HL-60 (cell line): ENCODE data around the gene JPH3.

Experiments used
- DNase-seq, 2 experiments: peaks; one replicate each; pipeline ENCODE4 v3.0.0-alpha.2; 2010 to 2020; ENCODE audit warnings: low read depth in 1 of 2, low spot score in 1 of 2
- H3K27ac ChIP-seq: fragments of 250-450 bp; sonication (Bioruptor Pico); replicated peaks from 2 replicates; pipeline ENCODE4 v1.5.1; 2020; ENCODE audit warnings: mild to moderate bottlenecking, moderate library complexity
- H3K27me3 ChIP-seq: fragments of 250-450 bp; sonication (Bioruptor Pico); 2 replicates; pipeline ENCODE4 v1.5.1; 2021; ENCODE audit warnings: mild to moderate bottlenecking, moderate library complexity; ENCODE audit not compliant: insufficient read depth, poor library complexity, severe bottlenecking
- H3K4me3 ChIP-seq: replicated peaks from 2 replicates; pipeline ENCODE4 v1.5.1; 2011; ENCODE audit warnings: mild to moderate bottlenecking, control low read depth, low read length; ENCODE audit not compliant: insufficient read depth
- GABPA ChIP-seq: IDR thresholded peaks from 2 replicates; pipeline ENCODE4 v1.6.1; 2012; ENCODE audit warnings: low read depth
- POLR2AphosphoS5 ChIP-seq: IDR thresholded peaks from 2 replicates; pipeline ENCODE4 v1.6.1; 2012; ENCODE audit warnings: low read depth
- SPI1 ChIP-seq: IDR thresholded peaks from 2 replicates; pipeline ENCODE4 v1.6.1; 2012; ENCODE audit warnings: low read depth, mild to moderate bottlenecking, borderline replicate concordance
- TF ChIP-seq, protein P1 (sequence below): IDR thresholded peaks from 2 replicates; pipeline ENCODE4 v1.6.1; 2012; ENCODE audit warnings: low read depth; ENCODE audit not compliant: insufficient replicate concordance
- TF ChIP-seq, protein P2 (sequence below): IDR thresholded peaks from one replicate; pipeline ENCODE4 v1.5.1; 2011; ENCODE audit warnings: low read length, control low read depth, inconsistent platforms; ENCODE audit not compliant: insufficient read depth

JPH3 gene

DNA sequence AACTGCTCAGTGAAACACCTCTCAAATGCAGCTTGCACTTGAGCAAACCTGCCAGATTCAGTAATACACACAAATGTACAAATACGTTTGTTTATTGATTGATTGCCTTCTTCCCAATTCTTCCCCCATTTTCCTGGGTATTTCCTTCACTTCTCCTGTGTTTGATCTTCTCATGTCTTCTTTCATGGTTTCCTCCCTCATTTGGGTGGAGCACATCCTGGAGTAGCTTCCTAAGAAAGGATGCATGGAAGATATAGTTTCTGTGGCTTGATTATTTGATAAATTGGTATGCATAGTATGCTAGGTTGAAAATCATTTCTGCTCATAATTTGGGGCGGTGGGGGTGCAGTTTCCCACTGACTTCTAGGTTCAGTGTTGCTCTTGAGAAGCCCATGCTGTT, 28.8 kb downstream of the JPH3 start:
- DNase-seq: no peak
- H3K27ac ChIP-seq: no peak overlapping the region
- H3K27me3 ChIP-seq: no peaks in the 10 kb centered on the region
- TF ChIP-seq, protein P1, sequence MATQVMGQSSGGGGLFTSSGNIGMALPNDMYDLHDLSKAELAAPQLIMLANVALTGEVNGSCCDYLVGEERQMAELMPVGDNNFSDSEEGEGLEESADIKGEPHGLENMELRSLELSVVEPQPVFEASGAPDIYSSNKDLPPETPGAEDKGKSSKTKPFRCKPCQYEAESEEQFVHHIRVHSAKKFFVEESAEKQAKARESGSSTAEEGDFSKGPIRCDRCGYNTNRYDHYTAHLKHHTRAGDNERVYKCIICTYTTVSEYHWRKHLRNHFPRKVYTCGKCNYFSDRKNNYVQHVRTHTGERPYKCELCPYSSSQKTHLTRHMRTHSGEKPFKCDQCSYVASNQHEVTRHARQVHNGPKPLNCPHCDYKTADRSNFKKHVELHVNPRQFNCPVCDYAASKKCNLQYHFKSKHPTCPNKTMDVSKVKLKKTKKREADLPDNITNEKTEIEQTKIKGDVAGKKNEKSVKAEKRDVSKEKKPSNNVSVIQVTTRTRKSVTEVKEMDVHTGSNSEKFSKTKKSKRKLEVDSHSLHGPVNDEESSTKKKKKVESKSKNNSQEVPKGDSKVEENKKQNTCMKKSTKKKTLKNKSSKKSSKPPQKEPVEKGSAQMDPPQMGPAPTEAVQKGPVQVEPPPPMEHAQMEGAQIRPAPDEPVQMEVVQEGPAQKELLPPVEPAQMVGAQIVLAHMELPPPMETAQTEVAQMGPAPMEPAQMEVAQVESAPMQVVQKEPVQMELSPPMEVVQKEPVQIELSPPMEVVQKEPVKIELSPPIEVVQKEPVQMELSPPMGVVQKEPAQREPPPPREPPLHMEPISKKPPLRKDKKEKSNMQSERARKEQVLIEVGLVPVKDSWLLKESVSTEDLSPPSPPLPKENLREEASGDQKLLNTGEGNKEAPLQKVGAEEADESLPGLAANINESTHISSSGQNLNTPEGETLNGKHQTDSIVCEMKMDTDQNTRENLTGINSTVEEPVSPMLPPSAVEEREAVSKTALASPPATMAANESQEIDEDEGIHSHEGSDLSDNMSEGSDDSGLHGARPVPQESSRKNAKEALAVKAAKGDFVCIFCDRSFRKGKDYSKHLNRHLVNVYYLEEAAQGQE: no peak
- TF ChIP-seq SPI1 (no peak), POLR2AphosphoS5 (no peak)
- H3K4me3 ChIP-seq: no peak overlapping the region

DNA sequence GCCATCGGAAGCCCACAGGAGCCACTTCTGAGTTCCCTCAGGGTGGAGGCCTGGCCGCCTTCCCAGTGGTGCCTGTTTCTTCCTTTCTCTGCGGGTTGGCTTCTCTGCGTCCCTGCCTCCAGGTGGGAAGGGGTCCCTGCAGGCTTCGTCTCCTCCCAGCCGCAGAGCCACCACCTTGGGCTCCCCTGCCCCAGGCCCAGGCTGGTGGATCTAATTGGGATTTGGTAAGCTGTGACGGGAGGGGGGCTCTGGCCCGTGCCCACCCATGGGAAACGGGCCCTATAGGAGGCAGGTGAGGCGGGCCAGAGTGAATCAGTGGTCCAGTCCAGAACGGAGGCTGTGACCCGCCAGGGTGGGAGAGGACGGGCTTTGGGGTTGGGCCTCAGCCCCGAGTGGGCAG, 32.1 kb downstream of the JPH3 start:
- Histone ChIP-seq H3K4me3 (no peak overlapping the region), H3K27ac (no peak overlapping the region), H3K27me3 (no peaks in the 10 kb centered on the region)
- TF ChIP-seq GABPA (no peak), SPI1 (no peak), POLR2AphosphoS5 (no peak)
- TF ChIP-seq, protein P2, sequence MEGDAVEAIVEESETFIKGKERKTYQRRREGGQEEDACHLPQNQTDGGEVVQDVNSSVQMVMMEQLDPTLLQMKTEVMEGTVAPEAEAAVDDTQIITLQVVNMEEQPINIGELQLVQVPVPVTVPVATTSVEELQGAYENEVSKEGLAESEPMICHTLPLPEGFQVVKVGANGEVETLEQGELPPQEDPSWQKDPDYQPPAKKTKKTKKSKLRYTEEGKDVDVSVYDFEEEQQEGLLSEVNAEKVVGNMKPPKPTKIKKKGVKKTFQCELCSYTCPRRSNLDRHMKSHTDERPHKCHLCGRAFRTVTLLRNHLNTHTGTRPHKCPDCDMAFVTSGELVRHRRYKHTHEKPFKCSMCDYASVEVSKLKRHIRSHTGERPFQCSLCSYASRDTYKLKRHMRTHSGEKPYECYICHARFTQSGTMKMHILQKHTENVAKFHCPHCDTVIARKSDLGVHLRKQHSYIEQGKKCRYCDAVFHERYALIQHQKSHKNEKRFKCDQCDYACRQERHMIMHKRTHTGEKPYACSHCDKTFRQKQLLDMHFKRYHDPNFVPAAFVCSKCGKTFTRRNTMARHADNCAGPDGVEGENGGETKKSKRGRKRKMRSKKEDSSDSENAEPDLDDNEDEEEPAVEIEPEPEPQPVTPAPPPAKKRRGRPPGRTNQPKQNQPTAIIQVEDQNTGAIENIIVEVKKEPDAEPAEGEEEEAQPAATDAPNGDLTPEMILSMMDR: no peak
- TF ChIP-seq, protein P1: no peak
- no peak for DNase-seq

DNA sequence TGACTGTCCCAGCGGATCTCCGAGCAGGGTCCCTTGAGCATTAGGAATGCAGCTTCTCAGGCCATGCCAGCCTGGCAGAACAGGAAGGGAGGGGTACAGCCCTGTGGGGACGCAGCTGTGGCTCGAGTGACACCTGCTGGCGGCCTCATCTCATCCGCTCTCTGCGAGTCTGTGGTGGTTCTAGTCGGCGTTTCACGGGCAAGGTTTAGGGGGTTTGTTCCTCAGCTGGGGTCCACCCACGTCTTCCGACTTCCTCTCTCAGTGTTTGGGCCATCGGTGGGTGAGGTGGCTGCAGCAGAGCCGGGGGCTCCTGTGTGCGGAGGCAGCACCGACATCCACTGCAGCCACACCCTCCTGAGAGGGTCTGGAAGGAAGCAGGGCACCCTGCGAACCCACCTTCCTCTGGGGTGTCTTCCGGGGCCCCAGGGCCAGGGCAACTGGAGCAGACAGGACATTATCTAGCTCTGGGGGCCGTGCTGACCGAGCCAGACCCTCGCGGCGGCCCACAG, 33.3 kb downstream of the JPH3 start:
- Histone ChIP-seq H3K4me3 (0 out of 2 replicates have a peak overlapping the region, but pooled peaks have one; percentile 9), H3K27ac (no peak overlapping the region), H3K27me3 (no peaks in the 10 kb centered on the region)
- DNase-seq: peak; percentile 11 to 52
- TF ChIP-seq, protein P2: peak; percentile 27
- no peak for TF ChIP-seq SPI1

DNA sequence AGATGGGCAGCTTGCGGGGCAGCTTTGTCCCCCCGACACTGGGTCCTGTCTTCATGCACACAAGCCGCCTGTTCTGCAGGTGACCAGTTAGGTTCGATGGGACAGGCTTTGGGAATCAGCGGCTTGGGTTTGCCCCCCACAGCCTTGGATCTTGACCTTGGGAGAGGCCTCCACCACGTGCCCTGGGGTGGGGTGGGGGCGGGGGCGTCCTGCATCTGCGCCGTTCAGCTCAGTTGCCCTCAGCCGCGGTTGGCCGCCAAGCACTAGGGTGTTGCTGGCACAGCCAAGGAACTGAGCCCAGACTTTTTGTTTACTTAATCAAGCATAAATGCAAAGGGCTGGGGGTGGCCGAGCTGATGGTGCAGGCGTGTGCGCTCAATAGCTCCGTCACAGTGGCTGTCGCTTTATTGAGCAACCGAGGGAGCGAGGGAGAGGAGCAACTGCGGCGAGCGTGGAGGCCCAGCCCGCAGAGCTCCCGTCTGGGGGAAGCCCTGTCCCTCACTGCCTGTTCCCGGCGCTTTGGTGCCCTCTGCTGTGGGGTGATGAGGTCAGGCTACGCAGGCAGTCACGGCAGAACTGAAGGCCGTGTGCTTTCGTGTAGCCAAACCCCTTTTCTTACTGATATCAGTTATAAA, 33.9 kb downstream of the JPH3 start:
- TF ChIP-seq SPI1: no peak
- TF ChIP-seq, protein P2: peak; percentile 39
- DNase-seq: peak; percentile 67 to 84
- Histone ChIP-seq H3K27ac (no peak overlapping the region), H3K4me3 (no peak overlapping the region), H3K27me3 (no peaks in the 10 kb centered on the region)
